SK-N-SH (cell line): Measurements from ENCODE around the gene CABLES2. TPM values are rescaled to one million over a fixed set of nuclear protein-coding genes. Genes with fewer than 3 reads are reported as not detected.

ENCODE experiments used
- CTCF ChIA-PET: fragments of 300-600, 350-600 bp; formaldehyde crosslinking; extraction: SDS; loops from one replicate; lab custom pipeline; 2021; lab: Yijun Ruan, JAX
- POLR2A ChIA-PET: fragments of 350-600 bp; sonication (Branson Sonifier 250); formaldehyde crosslinking; extraction: SDS; loops from one replicate; lab custom pipeline; 2020; ENCODE audit warnings: antibody characterized with exemption, inconsistent platforms; lab: Yijun Ruan, JAX
- DNase-seq: peaks from one replicate; pipeline ENCODE4 v3.0.0; 2012
- H2AFZ ChIP-seq: fragments of 200-600 bp; sonication (generic); 2 replicates; pipeline ENCODE4 v1.8.1; 2016; ENCODE audit warnings: antibody characterized with exemption, mild to moderate bottlenecking, low read depth
- H3F3A ChIP-seq: fragments of 200-600 bp; sonication (generic); replicated peaks from 2 replicates; pipeline ENCODE3; 2016; ENCODE audit warnings: antibody characterized with exemption, mild to moderate bottlenecking; ENCODE audit not compliant: insufficient read depth
- H3K27ac ChIP-seq, 2 experiments: fragments of 200-500 bp in 1 of 2; fragments of 200-600 bp in 1 of 2; sonication (Bioruptor generic) in 1 of 2; sonication (generic), shearing (Covaris generic) in 1 of 2; 2 replicates each; pipeline versions ENCODE4 v1.5.1 to v1.6.1; 2014 to 2016; ENCODE audit warnings: low read depth in 2 of 2, inconsistent platforms in 1 of 2, low read length in 1 of 2, mild to moderate bottlenecking in 1 of 2, mixed read lengths in 1 of 2
- H3K27me3 ChIP-seq: fragments of 200-600 bp; sonication (generic), shearing (Covaris generic); 2 replicates; pipeline ENCODE4 v1.6.1; 2016; ENCODE audit warnings: mixed run types; ENCODE audit not compliant: insufficient read depth
- H3K36me3 ChIP-seq, 2 experiments: fragments of 200-500 bp in 1 of 2; fragments of 200-600 bp in 1 of 2; sonication (Bioruptor generic) in 1 of 2; sonication (generic) in 1 of 2; replicated peaks in 1 of 2; 2 replicates each; pipeline versions ENCODE3 to v1.5.1; 2014 to 2016; ENCODE audit warnings: low read length in 1 of 2, mild to moderate bottlenecking in 1 of 2; ENCODE audit not compliant: insufficient read depth in 2 of 2, control insufficient read depth in 1 of 2
- H3K4me1 ChIP-seq, 2 experiments: fragments of 200-500 bp in 1 of 2; fragments of 200-600 bp in 1 of 2; sonication (Bioruptor generic) in 1 of 2; sonication (generic), shearing (Covaris generic) in 1 of 2; 2 replicates each; pipeline versions ENCODE4 v1.5.1 to v1.6.1; 2014 to 2016; ENCODE audit warnings: low read depth in 1 of 2, low read length in 1 of 2, mixed run types in 1 of 2; ENCODE audit not compliant: insufficient read depth in 2 of 2, control insufficient read depth in 1 of 2
- H3K4me2 ChIP-seq: fragments of 200-600 bp; sonication (generic), shearing (Covaris generic); 2 replicates; pipeline ENCODE4 v1.6.1; 2017; ENCODE audit warnings: mixed run types
- H3K4me3 ChIP-seq, 2 experiments: fragments of 200-500 bp in 1 of 2; fragments of 200-600 bp in 1 of 2; sonication (Bioruptor generic) in 1 of 2; sonication (generic), shearing (Covaris generic) in 1 of 2; 2 replicates each; pipeline versions ENCODE4 v1.5.1 to v1.8.1; 2014 to 2016; ENCODE audit warnings: low read depth in 2 of 2, inconsistent platforms in 1 of 2, low read length in 1 of 2, mild to moderate bottlenecking in 1 of 2, mixed read lengths in 1 of 2, moderate library complexity in 1 of 2
- H3K79me2 ChIP-seq: fragments of 200-600 bp; sonication (generic); 2 replicates; pipeline ENCODE4 v1.8.1; 2017; ENCODE audit warnings: mild to moderate bottlenecking; ENCODE audit not compliant: insufficient read depth
- H3K9ac ChIP-seq: fragments of 200-600 bp; sonication (generic); 2 replicates; pipeline ENCODE4 v1.6.1; 2017; ENCODE audit warnings: mixed run types
- H3K9me2 ChIP-seq: fragments of 200-600 bp; sonication (generic); 2 replicates; pipeline ENCODE4 v1.6.1; 2017; ENCODE audit warnings: mixed run types
- H3K9me3 ChIP-seq: fragments of 200-600 bp; sonication (generic); 2 replicates; pipeline ENCODE4 v1.6.1; 2017; ENCODE audit warnings: mixed run types, mild to moderate bottlenecking, moderate library complexity
- H4K20me1 ChIP-seq: fragments of 200-600 bp; sonication (generic); 2 replicates; pipeline ENCODE4 v1.6.1; 2017; ENCODE audit warnings: mild to moderate bottlenecking, mixed run types; ENCODE audit not compliant: insufficient read depth
- FOSL2 ChIP-seq: IDR thresholded peaks from 2 replicates; pipeline ENCODE4 v1.4.0; 2012; ENCODE audit warnings: low read depth, mild to moderate bottlenecking, moderate library complexity, borderline replicate concordance
- FOXM1 ChIP-seq: IDR thresholded peaks from 2 replicates; pipeline ENCODE4 v1.4.0; 2012; ENCODE audit warnings: low read depth, mild to moderate bottlenecking
- JUND ChIP-seq: IDR thresholded peaks from 2 replicates; pipeline ENCODE4 v1.4.0; 2012
- MEF2A ChIP-seq: IDR thresholded peaks from 2 replicates; pipeline ENCODE4 v1.4.0; 2012; ENCODE audit warnings: low read depth, borderline replicate concordance
- MXI1 ChIP-seq: IDR thresholded peaks from 2 replicates; pipeline ENCODE4 v1.6.1; 2012; ENCODE audit warnings: mild to moderate bottlenecking, low read depth, low read length, improper control_type of control experiment
- POLR2AphosphoS5 ChIP-seq: IDR thresholded peaks from 2 replicates; pipeline ENCODE4 v1.6.1; 2012; ENCODE audit warnings: low read depth, low read length
- RAD21 ChIP-seq: IDR thresholded peaks from 2 replicates; pipeline ENCODE4 v1.6.1; 2012; ENCODE audit warnings: mild to moderate bottlenecking, low read length
- RCOR1 ChIP-seq: fragments of 150-350 bp; IDR thresholded peaks from 2 replicates; pipeline ENCODE4 v1.6.1; 2017; ENCODE audit warnings: antibody characterized with exemption, low read length
- TAF1 ChIP-seq: IDR thresholded peaks from 2 replicates; pipeline ENCODE4 v1.6.1; 2012; ENCODE audit warnings: low read depth, mild to moderate bottlenecking, low read length, moderate library complexity, borderline replicate concordance
- WGBS: methylation state at CpG from one replicate; pipeline ENCODE4 v1.1.6; 2017; ENCODE audit warnings: low lambda C conversion rate; 5-methylcytosine and 5-hydroxymethylcytosine counted together
- polyA plus RNA-seq, 3 experiments: library from polyadenylated mRNA; depleted of rRNA; stranded (reverse); fragments of >200 nt; gene quantifications; 2 replicates each; pipeline ENCODE4 v1.2.3, GENCODE V29; 2012
- TF ChIP-seq, protein P1 (sequence below): fragments of 200-600 bp; sonication (generic); IDR thresholded peaks from 2 replicates; pipeline ENCODE4 v1.6.1; 2017; ENCODE audit warnings: antibody characterized with exemption, mild to moderate bottlenecking, moderate library complexity
- TF ChIP-seq, protein P2 (sequence below): fragments of 150-350 bp; IDR thresholded peaks from 2 replicates; pipeline ENCODE4 v1.6.1; 2016; ENCODE audit warnings: mild to moderate bottlenecking, low read depth, low read length
- TF ChIP-seq, protein P3 (sequence below): IDR thresholded peaks from 2 replicates; pipeline ENCODE4 v1.6.1; 2012; ENCODE audit warnings: mild to moderate bottlenecking, low read depth, low read length, moderate library complexity
- TF ChIP-seq, protein P4 (sequence below): fragments of 150-350 bp; IDR thresholded peaks from 2 replicates; pipeline ENCODE4 v1.6.1; 2017; ENCODE audit warnings: antibody characterized with exemption, low read length, low read depth, borderline replicate concordance

The CABLES2 gene
- polyA plus RNA-seq, 1 of the 3 experiments (the other 2 are of a cell fraction), result 4.8 TPM

DNA sequence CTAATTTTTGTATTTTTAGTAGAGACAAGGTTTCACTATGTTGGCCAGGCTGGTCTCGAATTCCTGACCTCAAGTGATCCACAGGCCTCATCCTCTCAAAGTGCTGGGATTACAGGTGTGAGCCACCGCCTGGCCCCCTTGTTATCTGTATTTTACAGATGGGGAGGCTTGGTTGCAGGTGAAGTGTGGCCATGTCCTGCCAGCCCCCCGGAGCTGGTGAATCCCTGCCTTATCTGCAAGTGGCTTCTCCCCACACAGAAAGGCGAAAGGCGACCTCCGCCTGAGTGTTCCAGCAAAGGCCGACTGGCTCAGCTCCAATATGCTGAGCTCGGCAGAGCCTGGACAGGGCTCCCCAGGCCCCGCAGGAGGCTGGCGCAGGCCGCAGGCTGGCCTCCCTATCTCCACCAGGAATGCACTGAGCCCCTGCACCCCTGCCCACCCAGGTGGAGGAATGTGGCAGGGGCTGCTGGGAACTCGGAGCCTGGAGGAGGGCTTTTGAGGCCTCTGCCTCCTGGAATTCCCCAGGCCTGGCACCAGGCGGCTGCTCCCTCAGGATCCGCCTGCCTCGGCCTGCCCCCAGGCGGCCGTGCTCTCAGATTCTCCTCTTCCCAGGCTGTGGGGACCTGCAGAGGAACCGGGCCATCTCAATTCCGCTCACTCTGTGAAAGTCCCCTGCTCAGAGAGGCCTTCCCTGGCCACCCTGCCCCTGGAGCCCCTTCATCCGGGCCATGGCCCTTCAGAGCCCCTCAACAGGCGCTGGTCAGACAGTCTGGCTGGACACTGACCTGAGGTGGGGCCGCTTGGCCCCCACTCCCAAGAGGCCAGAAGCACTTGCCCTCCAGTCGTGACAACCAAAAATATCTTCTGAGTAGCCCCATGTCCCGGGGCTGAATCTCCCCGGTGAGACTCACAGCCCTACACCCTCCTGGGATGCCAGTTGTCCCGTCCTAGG, 30.7 kb downstream of the CABLES2 start:
- Histone ChIP-seq H3K4me3 (no peak overlapping the region), H3K27me3 (no peaks in the 10 kb centered on the region), H3K79me2 (peaks cover 13% of the 10 kb centered on the region; the same call in 1 of the 2 replicates), H4K20me1 (no peaks in the 10 kb centered on the region), H3K4me2 (no peak overlapping the region), H3F3A (peaks cover 8% of the 10 kb centered on the region), H3K9ac (no peak overlapping the region), H3K9me3 (no peaks in the 10 kb centered on the region), H3K36me3 (peaks cover 0 to 5% of the 10 kb centered on the region in 2 experiments), H3K9me2 (no peaks in the 10 kb centered on the region), H3K4me1 (peaks cover 7 to 47% of the 10 kb centered on the region in 2 experiments; a peak in 1 of 4 replicates), H2AFZ (no peak overlapping the region), H3K27ac (peak overlapping the region in 1 of 2 experiments; percentile 51; a peak in 1 of 4 replicates)
- DNase-seq, result no peak
- WGBS, result 89% methylated on average over 5 of the region's 26 CpGs
- TF ChIP-seq RAD21 (peak; percentile 20; the same call in 1 of the 2 replicates), RCOR1 (no peak), FOXM1 (no peak), JUND (no peak)
- TF ChIP-seq, protein P1, sequence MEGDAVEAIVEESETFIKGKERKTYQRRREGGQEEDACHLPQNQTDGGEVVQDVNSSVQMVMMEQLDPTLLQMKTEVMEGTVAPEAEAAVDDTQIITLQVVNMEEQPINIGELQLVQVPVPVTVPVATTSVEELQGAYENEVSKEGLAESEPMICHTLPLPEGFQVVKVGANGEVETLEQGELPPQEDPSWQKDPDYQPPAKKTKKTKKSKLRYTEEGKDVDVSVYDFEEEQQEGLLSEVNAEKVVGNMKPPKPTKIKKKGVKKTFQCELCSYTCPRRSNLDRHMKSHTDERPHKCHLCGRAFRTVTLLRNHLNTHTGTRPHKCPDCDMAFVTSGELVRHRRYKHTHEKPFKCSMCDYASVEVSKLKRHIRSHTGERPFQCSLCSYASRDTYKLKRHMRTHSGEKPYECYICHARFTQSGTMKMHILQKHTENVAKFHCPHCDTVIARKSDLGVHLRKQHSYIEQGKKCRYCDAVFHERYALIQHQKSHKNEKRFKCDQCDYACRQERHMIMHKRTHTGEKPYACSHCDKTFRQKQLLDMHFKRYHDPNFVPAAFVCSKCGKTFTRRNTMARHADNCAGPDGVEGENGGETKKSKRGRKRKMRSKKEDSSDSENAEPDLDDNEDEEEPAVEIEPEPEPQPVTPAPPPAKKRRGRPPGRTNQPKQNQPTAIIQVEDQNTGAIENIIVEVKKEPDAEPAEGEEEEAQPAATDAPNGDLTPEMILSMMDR, result 0 out of 2 replicates have a peak, but pooled peaks have one; percentile 10
- TF ChIP-seq, all 33 proteins: peak for 2
- ChIA-PET CTCF (interaction anchor here (1.3 kb wide), 1 partner anchor 24 kb away, joined by 5 read pairs; no protein-coding TSS in a partner anchor), POLR2A (no interaction called here)

DNA sequence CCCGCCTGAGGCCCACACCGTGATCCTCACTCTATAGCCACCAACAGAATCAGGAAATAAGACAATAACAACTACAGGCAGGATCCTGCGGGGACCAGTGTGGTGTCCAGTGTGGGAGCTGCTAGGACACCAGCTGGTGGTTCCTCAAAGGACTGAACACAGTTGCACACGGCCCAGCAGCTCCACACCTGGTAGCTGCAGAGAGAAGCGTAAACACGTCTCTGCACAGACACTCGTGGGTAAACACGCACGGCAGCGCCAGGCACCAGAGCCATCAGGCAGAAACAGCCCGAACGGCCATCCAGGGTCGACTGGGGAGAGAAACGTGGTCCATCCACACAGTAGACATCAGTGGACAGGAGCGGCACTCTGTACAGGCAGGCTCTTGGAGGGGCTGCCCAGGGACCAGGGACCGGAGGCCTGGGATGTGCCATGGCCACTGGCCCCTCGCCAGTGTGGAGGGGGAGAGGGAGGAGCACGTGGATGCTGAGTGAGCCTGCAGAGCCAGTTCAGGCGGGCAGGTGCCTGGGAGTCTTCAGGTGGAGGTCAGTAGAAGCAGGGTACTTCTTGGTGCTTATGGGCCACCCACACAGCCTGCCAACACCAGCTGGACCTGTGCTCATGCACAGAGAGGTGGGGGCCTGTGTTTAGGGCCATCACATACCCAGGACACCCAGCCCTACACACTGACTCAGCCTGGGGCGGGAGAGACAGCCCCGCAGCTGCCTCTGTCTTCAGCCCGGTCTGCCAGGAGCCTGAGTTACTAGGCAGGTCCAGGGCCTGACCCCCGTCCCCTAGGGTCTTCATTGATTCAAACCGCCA, 32.5 kb downstream of the CABLES2 start:
- POLR2A ChIA-PET, result no interaction called here
- H3K4me1 ChIP-seq, result peaks cover 12 to 65% of the 10 kb centered on the region in 2 experiments; a peak in 3 of 4 replicates
- H3K79me2 ChIP-seq, result peaks cover 2% of the 10 kb centered on the region; the same call in 1 of the 2 replicates
- peaks cover 0 to 5% of the 10 kb centered on the region in 2 experiments for H3K36me3 ChIP-seq
- H3K9me2 ChIP-seq, result no peaks in the 10 kb centered on the region
- no peaks in the 10 kb centered on the region for H4K20me1 ChIP-seq
- CTCF ChIA-PET, result interaction anchor here (1.2 to 1.3 kb wide), 2 partner anchors 22 to 31 kb away, joined by 3 to 5 read pairs; no protein-coding TSS in a partner anchor
- H3K9me3 ChIP-seq, result no peaks in the 10 kb centered on the region
- H3K27ac ChIP-seq, result peak overlapping the region in 1 of 2 experiments; percentile 45; a peak in 1 of 4 replicates
- no peak overlapping the region for H3K4me3 ChIP-seq
- H3F3A ChIP-seq, result peaks cover 10% of the 10 kb centered on the region
- H3K27me3 ChIP-seq, result no peaks in the 10 kb centered on the region
- no peak overlapping the region for H3K9ac ChIP-seq
- peak; percentile 57 for DNase-seq
- no peak overlapping the region for H2AFZ ChIP-seq
- WGBS, result 70% methylated on average over 20 of the region's 24 CpGs
- H3K4me2 ChIP-seq, result no peak overlapping the region
- TF ChIP-seq MXI1 (0 out of 2 replicates have a peak, but pooled peaks have one; percentile 26), MEF2A (no peak), TAF1 (no peak), POLR2AphosphoS5 (peak; percentile 8; the same call in 1 of the 2 replicates), FOSL2 (no peak)
- TF ChIP-seq, protein P2, sequence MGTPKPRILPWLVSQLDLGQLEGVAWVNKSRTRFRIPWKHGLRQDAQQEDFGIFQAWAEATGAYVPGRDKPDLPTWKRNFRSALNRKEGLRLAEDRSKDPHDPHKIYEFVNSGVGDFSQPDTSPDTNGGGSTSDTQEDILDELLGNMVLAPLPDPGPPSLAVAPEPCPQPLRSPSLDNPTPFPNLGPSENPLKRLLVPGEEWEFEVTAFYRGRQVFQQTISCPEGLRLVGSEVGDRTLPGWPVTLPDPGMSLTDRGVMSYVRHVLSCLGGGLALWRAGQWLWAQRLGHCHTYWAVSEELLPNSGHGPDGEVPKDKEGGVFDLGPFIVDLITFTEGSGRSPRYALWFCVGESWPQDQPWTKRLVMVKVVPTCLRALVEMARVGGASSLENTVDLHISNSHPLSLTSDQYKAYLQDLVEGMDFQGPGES, result no peak
- TF ChIP-seq, protein P3, sequence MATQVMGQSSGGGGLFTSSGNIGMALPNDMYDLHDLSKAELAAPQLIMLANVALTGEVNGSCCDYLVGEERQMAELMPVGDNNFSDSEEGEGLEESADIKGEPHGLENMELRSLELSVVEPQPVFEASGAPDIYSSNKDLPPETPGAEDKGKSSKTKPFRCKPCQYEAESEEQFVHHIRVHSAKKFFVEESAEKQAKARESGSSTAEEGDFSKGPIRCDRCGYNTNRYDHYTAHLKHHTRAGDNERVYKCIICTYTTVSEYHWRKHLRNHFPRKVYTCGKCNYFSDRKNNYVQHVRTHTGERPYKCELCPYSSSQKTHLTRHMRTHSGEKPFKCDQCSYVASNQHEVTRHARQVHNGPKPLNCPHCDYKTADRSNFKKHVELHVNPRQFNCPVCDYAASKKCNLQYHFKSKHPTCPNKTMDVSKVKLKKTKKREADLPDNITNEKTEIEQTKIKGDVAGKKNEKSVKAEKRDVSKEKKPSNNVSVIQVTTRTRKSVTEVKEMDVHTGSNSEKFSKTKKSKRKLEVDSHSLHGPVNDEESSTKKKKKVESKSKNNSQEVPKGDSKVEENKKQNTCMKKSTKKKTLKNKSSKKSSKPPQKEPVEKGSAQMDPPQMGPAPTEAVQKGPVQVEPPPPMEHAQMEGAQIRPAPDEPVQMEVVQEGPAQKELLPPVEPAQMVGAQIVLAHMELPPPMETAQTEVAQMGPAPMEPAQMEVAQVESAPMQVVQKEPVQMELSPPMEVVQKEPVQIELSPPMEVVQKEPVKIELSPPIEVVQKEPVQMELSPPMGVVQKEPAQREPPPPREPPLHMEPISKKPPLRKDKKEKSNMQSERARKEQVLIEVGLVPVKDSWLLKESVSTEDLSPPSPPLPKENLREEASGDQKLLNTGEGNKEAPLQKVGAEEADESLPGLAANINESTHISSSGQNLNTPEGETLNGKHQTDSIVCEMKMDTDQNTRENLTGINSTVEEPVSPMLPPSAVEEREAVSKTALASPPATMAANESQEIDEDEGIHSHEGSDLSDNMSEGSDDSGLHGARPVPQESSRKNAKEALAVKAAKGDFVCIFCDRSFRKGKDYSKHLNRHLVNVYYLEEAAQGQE, result no peak
- TF ChIP-seq, protein P4, sequence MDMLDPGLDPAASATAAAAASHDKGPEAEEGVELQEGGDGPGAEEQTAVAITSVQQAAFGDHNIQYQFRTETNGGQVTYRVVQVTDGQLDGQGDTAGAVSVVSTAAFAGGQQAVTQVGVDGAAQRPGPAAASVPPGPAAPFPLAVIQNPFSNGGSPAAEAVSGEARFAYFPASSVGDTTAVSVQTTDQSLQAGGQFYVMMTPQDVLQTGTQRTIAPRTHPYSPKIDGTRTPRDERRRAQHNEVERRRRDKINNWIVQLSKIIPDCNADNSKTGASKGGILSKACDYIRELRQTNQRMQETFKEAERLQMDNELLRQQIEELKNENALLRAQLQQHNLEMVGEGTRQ, result no peak
